Left ventricle myocardium inferior (tissue), 1 donor: Measurements from ENCODE around the gene LVRN. TPM values are rescaled to one million over a fixed set of nuclear protein-coding genes. Genes with fewer than 3 reads are reported as not detected.

ENCODE experiments used
- DNase-seq: peaks from one replicate; pipeline ENCODE4 v3.0.0-alpha.2; 2020
- H3K27ac ChIP-seq: fragments of 200-600 bp; replicated peaks from 2 replicates; pipeline ENCODE4 v1.8.0; 2021
- H3K27me3 ChIP-seq: fragments of 200-600 bp; 2 replicates; pipeline ENCODE4 v1.8.0; 2021; ENCODE audit warnings: low read depth
- H3K36me3 ChIP-seq: fragments of 200-600 bp; 2 replicates; pipeline ENCODE4 v1.8.0; 2021
- H3K4me1 ChIP-seq: fragments of 200-600 bp; 2 replicates; pipeline ENCODE4 v1.8.0; 2021
- H3K4me3 ChIP-seq: fragments of 200-600 bp; 2 replicates; pipeline ENCODE4 v1.8.0; 2021; ENCODE audit warnings: mild to moderate bottlenecking, moderate library complexity
- H3K9me3 ChIP-seq: fragments of 200-600 bp; replicated peaks from 2 replicates; pipeline ENCODE4 v1.8.0; 2021
- intact Hi-C: fragments of 100-400 bp; cut with micrococcal nuclease; formaldehyde crosslinking; loops from one replicate; pipeline ENCODE4 v1.11.0; 2022
- total RNA-seq: library from RNA; stranded (reverse); fragmentation: NEBNext Ultra II Directional; extraction: Animal tissue kit (Norgen Biotek cat#: 25700); gene quantifications from one replicate; pipeline ENCODE4 v1.2.1, GENCODE V29; 2021
- TF ChIP-seq, protein P1 (sequence below): fragments of 200-600 bp; IDR thresholded peaks from 2 replicates; pipeline ENCODE4 v1.8.0; 2021; ENCODE audit warnings: antibody characterized with exemption, mild to moderate bottlenecking, borderline replicate concordance
- donor health status: DM: no; HTN: yes; CAD: no; lungs with severe emphysema.

Gene LVRN
- total RNA-seq, 1 donor from 2014 or later, result 0.14 TPM

DNA sequence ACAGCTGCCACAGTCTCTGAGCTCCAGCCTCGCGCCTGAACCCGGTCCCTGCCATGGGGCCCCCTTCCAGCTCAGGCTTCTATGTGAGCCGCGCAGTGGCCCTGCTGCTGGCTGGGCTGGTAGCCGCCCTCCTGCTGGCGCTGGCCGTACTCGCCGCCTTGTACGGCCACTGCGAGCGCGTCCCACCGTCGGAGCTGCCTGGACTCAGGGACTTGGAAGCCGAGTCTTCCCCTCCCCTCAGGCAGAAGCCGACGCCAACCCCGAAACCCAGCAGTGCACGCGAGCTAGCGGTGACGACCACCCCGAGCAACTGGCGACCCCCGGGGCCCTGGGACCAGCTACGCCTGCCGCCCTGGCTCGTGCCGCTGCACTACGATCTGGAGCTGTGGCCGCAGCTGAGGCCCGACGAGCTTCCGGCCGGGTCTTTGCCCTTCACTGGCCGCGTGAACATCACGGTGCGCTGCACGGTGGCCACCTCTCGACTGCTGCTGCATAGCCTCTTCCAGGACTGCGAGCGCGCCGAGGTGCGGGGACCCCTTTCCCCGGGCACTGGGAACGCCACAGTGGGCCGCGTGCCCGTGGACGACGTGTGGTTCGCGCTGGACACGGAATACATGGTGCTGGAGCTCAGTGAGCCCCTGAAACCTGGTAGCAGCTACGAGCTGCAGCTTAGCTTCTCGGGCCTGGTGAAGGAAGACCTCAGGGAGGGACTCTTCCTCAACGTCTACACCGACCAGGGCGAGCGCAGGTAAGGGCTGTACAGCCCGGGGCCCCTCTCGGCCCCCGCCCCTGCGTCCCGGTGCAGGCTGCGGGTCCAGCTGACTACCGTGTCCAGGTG is 509 bp downstream of the LVRN start:
- DNase-seq, result no peak
- Histone ChIP-seq H3K27me3 (peaks cover 92% of the 10 kb centered on the region), H3K4me1 (peaks cover 23% of the 10 kb centered on the region), H3K4me3 (peak overlapping the region; percentile 65), H3K9me3 (no peaks in the 10 kb centered on the region), H3K27ac (no peak overlapping the region), H3K36me3 (no peaks in the 10 kb centered on the region)
- TF ChIP-seq, protein P1, sequence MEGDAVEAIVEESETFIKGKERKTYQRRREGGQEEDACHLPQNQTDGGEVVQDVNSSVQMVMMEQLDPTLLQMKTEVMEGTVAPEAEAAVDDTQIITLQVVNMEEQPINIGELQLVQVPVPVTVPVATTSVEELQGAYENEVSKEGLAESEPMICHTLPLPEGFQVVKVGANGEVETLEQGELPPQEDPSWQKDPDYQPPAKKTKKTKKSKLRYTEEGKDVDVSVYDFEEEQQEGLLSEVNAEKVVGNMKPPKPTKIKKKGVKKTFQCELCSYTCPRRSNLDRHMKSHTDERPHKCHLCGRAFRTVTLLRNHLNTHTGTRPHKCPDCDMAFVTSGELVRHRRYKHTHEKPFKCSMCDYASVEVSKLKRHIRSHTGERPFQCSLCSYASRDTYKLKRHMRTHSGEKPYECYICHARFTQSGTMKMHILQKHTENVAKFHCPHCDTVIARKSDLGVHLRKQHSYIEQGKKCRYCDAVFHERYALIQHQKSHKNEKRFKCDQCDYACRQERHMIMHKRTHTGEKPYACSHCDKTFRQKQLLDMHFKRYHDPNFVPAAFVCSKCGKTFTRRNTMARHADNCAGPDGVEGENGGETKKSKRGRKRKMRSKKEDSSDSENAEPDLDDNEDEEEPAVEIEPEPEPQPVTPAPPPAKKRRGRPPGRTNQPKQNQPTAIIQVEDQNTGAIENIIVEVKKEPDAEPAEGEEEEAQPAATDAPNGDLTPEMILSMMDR, result no peak
- intact Hi-C loops, result no loop called here

DNA sequence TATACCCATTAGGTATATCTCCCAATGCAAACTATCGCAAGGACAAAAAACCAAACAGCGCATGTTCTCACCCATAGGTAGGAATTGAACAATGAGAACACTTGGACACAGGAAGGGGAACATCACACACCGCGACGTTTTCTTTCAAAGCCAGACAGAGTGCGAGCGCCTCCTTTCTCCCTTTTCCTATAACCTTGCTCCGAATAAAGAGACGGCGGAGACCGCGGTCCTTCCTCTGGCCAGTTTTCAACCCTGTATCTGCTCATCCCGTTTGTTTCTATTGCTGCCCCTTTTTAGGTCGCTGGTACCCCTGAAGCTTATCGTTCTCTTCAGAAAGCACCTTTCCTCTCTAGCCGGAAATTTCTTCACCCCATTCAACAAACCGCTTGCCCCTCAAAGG is 1.3 kb downstream of the LVRN start:
- intact Hi-C loops, result no loop called here
- DNase-seq, result no peak
- H3K4me3 ChIP-seq, result peak overlapping the region; percentile 65

DNA sequence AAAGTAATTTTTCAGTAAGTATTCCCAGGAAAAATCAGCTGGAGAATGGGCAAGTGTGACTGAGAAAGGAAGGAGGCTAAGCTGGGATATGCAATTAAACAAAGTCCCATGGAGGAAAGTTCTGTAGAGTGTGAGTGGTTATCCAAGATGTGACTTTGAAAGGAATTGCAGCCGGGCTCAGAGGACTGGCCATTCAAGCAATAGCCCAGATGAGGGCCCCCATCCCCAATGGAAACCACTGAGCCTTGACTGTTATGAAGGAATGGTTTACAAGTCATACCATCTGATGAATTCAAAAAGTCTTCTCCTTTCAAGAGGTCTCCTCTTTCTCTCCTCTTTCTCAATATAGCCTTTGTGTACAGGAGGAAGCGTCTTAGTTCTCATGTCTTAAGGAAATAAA is 6.5 kb downstream of the LVRN start:
- Histone ChIP-seq H3K4me3 (no peak overlapping the region), H3K4me1 (no peaks in the 10 kb centered on the region), H3K27ac (no peak overlapping the region), H3K9me3 (peaks cover 15% of the 10 kb centered on the region), H3K27me3 (peaks cover 33% of the 10 kb centered on the region), H3K36me3 (no peaks in the 10 kb centered on the region)
- TF ChIP-seq, protein P1, result no peak
- no peak for DNase-seq
- intact Hi-C loops, result no loop called here

More for the DNA sequence above, 1.3 kb downstream of the LVRN start:
- H3K27me3 ChIP-seq, result peaks cover 85% of the 10 kb centered on the region
- H3K4me1 ChIP-seq, result peaks cover 23% of the 10 kb centered on the region
- no peaks in the 10 kb centered on the region for H3K9me3 ChIP-seq
- H3K36me3 ChIP-seq, result no peaks in the 10 kb centered on the region
- TF ChIP-seq, protein P1, result no peak
- H3K27ac ChIP-seq, result no peak overlapping the region

- intact Hi-C loops, result no loop called here
These were observed 14.8 kb downstream of the LVRN start for GRCh38 chr5:115977096-115977495.

GRCh38 chr5:115977988-115978387 is 15.7 kb downstream of the LVRN start:
- DNase-seq, result no peak
- H3K27ac ChIP-seq, result peak overlapping the region; percentile 61
- H3K4me1 ChIP-seq, result no peaks in the 10 kb centered on the region
- intact Hi-C loops, result no loop called here
- no peaks in the 10 kb centered on the region for H3K27me3 ChIP-seq
- no peaks in the 10 kb centered on the region for H3K36me3 ChIP-seq
- no peak overlapping the region for H3K4me3 ChIP-seq
- peaks cover 7% of the 10 kb centered on the region for H3K9me3 ChIP-seq
- TF ChIP-seq, protein P1, result no peak

More at GRCh38 chr5:115977096-115977495, 14.8 kb downstream of the LVRN start:
- Histone ChIP-seq H3K27ac (no peak overlapping the region), H3K36me3 (no peaks in the 10 kb centered on the region), H3K4me3 (no peak overlapping the region), H3K4me1 (no peaks in the 10 kb centered on the region), H3K9me3 (peaks cover 14% of the 10 kb centered on the region), H3K27me3 (no peaks in the 10 kb centered on the region)
- TF ChIP-seq, protein P1, result no peak
- no peak for DNase-seq
